IPS-NIHi7 (cell line): ENCODE measurements around the gene HGS.

Experiments used
- DNase-seq: peaks from one replicate; pipeline ENCODE4 v3.0.0; 2012; ENCODE audit warnings: mixed read lengths; ENCODE audit errors: extremely low spot score

Gene HGS

DNA sequence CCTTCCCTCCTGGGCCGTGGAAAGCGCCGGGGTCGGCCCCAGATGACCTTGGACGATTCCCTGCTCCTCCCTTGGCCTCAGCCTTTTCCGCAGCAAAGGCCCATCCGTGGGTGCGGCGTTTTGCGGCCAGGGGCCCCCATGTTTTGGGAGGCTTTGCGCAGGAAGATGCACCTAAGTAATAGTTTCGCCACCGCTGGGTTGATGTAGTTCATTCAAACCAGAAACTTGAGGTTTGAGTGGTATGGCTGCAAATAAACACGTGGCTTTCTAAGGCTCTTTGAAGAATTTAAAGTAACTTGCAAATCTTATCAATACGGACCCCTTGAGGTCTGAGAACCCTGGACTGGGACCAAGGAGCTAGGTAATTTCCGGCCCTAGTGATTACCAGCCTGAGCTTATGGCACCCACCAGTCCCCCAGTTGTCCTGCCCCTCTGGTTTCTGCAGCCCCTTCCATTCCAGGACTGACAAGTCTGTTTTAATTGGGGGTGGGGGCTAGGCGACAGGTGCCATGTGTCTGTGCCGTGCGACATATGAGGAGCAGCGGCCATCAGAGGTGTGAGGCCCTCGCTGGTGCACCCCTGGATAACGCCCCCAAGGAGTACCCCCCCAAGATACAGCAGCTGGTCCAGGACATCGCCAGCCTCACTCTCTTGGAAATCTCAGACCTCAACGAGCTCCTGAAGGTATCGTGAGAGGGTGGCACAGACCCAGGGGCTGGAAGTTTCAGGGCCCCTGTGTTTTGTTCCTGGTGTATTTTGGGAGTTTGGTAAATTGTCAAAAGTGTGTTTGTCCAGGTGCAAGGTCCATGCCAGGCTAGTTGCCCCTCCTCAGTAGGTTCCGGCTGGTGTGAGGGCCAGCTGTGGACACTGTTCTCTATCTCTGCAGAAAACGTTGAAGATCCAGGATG is 20.2 kb downstream of the HGS start:
- DNase-seq, result no peak

GRCh38 chr17:81705518-81706231 is 21.9 kb downstream of the HGS start:
- no peak for DNase-seq

DNA sequence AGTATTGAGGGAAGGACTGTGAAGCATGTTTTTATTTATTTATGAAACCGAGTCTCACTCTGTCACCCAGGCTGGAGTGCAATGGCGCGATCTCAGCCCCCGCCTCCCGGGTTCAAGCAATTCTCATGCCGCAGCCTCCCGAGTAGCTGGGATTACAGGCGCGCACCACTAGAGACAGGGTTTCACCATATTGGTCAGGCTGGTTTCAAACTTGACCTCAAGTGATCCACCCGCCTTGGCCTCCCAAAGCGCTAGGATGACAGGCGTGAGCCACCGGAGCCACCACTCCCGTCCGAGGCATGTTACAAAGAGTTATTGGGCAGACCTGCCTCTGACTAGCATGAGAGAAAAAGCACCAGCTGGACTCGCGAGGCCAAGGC is 22.4 kb downstream of the HGS start:
- no peak for DNase-seq

GRCh38 chr17:81706757-81707624 is 23.2 kb downstream of the HGS start:
- no peak for DNase-seq

DNA sequence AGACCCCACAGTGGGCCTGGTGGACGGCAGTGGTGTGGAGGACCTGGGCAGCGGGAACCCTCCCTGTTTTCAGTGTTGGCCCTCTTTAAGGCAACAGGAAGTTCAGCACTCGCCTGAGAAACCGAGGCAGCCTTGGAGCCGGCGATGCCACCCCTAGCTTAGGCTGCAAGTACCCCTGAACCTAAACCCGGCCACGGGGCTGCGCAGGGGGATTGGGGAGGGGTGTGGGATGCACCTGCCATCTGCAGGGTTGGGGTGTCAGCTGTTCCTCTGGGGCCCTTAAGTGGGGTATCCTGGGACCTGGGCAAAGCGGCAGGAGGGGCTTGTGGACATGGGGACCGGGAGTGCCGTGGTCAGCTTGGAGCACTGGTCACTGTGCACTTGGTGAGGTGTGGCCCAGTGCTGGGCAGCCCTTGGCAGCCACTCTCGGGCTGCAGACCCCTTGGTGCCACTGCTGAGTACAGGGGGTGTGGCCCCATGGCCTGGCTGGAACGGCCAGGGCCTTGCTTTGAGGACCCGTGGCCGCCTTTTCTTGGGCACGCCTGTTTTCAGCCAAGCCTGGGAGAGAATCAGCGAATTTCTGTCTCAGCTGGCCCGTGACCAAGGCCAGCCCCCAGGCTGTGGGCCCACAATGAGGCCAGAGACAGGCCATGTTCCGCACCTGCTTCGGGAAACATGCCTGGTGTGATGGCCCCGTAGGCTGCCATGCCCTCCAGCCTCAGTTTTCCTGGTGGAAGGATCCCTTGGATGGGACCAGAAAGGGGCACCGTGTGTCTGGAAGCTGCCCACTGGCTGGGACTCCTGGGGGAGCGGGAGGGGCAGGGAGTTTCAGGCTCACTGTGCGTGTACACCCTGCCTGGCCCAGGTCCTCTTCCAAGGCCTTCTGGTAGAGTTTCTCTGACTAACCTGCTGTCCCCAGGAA is 24.2 kb downstream of the HGS start:
- DNase-seq, result no peak

GRCh38 chr17:81708739-81709185 is 25.0 kb downstream of the HGS start:
- DNase-seq, result no peak

DNA sequence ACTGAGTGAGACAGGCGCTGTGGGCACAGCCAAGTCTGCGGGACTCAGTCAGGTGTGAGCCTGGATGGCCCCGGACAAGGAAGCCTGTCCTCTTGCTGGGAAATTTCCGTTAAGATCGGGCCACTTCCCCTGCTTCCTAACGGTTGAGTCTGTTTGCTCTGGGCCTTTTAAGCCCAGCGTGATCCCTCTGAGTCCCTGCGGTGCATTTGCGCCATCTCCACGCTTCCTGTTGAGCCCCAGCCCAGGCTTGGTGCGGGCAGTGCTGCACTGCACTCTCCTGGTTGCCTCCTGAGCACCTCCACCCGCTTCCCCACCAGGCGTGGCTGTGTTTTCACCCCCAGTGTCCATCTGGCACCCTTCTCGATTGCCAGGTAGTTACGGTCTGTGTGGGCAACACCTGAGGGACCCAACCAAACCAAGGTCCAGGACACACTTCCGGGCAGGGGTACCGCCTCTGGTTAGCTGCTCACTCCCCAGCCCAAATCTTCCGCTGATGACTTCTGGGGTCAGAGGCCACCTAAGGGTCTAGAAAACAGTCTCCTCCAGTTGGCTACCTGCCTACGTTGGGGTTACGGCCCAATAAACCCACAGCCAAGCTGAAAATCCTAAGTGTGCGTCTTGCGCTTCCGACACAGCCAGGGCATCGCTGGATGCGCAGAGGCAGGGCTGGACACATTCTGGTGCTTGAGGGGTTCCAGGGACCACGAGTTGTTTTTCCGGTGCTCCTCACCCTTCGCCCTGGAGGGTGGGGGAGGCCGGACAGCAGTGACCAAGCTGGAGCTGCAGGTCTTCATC is 26.9 kb downstream of the HGS start:
- DNase-seq, result no peak

DNA sequence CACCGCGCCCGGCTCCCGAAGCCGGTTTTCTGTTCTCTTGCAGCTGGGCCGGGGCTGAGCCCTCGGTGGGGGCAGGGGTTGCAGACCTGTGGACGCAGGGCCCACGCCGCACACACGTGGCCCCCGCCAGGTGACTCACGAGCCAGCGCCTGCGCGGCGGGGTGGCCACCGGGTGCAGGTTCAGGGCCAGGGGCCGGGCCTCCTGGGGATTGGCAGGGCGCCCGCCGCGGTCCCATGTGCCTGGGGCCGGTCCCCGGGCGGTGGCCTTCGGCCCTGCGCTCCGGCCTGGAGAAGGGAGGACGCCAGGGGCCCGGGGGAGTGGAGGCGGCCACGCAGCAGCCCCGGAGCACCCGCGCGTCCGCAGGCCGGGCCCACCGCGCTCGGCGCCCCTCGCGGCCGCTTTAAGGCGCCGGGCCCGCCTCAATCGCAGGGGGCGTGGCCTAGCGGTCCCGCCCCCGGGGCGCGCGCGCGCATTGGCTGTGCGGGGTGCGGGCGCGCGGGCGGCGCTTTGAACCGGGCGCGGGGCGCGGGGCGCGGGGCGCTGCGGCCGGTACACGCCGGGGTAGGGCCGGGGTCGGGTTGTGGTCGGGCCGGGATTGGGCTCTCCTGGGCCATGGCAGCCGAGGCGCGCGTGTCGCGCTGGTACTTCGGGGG is 28.1 kb downstream of the HGS start, which contains the start of gene SLC25A10:
TSS of gene SLC25A10 (plus strand) at position 471 of the 654 bp plus-strand sequence. CDS start at position 614, 143 bp downstream.
- DNase-seq, result peak; percentile 92

DNA sequence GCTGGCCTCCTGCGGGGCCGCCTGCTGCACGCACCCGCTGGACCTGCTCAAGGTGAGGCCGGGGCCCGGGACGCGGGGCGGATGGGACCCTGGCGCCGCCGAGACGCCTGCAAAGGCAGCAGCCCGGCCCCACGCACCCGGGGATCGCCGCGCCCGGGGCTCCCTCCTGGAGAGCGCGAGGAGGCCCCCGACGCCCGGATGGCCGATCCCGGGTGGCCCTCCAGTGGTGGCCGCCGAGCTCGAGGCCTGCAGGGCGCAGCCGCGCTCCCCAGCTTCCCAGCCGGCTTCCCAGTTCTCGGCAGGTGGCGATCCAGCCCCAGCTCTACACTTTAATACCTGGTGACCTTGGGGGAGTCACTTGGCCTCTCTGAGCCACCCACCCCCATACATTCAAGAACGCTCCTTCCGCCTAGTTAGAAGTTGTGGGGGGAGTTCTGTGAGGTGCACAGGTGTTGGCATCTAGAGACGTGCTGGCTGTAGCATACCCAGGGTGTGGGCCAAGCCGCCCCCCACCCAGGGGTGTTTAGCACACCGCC is 28.7 kb downstream of the HGS start:
- DNase-seq, result no peak

DNA sequence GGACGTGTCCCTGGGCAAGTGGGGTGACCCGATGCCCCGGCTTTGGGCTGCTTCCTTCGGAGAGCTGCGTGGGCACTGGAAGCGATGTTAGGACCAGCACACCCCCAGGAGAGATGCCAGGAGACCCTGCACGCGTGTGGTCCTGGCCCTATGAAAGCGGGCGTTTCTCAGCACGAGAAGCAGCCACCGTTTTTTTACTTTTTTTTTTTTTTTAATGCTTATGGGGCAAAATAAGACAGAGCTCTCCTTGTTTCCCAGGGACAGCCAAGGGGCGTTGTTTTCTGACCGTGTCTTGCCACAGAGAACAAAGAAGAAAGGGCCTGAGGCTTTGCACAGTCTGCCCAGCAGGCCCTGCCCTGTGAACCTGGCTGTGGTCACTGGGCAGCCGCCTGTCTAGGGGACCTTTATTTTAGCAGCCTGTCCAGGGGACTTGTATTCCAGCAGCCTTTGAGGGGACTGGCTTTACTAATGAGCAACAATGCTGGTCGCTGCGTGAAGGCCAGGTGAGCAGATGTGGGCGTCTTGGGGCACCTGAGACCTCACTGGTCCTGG is 29.3 kb downstream of the HGS start:
- no peak for DNase-seq

- DNase-seq, result no peak
Measured at GRCh38 chr17:81713556-81714411, 30.0 kb downstream of the HGS start.

GRCh38 chr17:81714412-81715106 is 30.7 kb downstream of the HGS start:
- DNase-seq, result no peak

DNA sequence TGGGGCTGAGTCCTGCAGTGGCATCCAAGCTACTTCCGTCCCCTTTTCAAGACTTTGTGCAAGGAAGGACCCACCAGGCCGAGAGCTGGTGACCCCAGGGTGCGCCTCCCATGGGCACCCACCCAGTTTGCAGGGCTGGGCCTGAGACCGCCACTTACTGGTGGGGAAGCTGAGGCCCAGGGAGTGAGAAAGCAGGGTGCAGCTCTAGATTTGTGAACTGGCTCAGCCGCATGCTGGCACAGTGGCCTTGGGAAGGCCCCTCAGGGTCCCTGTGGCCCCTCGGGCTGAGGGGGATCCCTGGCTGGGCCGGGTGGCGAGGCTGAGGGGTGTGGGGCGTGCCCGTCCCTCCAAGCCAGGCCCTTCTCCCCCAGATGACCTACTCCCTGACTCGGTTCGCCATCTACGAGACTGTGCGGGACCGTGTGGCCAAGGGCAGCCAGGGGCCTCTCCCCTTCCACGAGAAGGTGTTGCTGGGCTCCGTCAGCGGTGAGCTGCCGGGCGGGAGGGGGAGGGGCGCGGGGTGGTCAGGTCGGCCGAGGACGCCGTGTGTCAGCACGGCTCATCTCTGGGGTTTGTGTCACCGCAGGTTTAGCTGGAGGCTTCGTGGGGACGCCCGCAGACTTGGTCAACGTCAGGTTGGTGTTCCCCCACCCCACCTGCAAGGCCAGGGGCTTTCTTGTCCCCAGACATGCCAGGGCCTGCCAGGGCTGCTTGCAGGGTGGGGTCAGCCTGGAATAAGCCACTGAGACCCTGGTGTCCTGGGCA is 31.5 kb downstream of the HGS start:
- DNase-seq, result no peak

DNA sequence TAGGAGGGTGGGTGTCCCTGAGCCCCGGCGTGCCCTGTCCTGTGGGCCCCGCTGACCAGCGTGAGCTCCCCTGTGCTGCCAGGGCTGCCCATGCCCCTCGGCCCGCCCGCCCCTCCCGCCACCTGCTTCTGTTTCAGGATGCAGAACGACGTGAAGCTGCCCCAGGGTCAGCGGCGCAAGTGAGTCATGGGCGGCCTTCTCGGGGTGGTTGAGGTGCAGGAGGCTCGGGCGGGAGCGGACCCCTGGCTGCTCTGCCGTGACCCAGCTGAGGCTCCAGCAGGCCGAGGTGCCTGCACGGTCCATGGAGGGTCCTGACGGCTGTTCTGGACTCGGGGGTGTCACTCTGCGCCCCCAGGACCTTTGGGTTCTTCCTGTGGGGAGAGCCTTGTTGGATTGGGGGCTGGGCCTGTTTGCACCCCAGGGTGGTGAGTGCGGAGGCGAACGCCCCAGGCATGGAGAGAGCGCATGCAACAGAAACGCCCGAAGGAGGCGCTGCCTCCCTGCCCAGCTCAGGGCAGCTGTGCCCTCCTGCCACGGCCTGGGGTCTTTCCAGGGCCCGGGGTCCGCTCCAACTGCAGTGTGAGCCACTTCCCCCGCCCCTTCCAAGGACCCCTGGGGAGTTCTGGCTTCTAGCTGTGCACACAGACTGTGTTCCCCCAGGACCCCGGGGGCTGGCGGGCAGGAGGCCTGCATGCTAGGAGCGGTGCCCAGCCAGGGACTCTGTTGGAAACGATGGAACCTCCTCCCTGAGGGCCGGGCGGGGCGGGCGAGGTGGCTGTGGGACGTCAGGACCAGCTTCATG is 32.3 kb downstream of the HGS start:
- DNase-seq, result no peak

- DNase-seq, result no peak
Measured at GRCh38 chr17:81716674-81716996, 32.8 kb downstream of the HGS start.
